GM21723 (cell line): ENCODE results near the gene SLC2A9.

Experiments used
- ATAC-seq: cut with Tn5 transposase; IDR thresholded peaks from one replicate; pipeline ENCODE4 v1.9.1; 2021; ENCODE audit warnings: mild to moderate bottlenecking, moderate library complexity; ENCODE audit not compliant: unreplicated experiment

The SLC2A9 gene

GRCh38 chr4:9969526-9970398 lies 51.5 kb downstream of the SLC2A9 start:
- ATAC-seq = peak; percentile 6

- ATAC-seq = no peak
These were observed 52.8 kb downstream of the SLC2A9 start for GRCh38 chr4:9968472-9968871.

- no peak for ATAC-seq
These were observed 56.4 kb downstream of the SLC2A9 start for GRCh38 chr4:9964879-9965278.

GRCh38 chr4:9963328-9963727 lies 58.0 kb downstream of the SLC2A9 start:
- ATAC-seq = no peak

- ATAC-seq = no peak
These were observed 58.5 kb downstream of the SLC2A9 start for GRCh38 chr4:9962611-9963314.

GRCh38 chr4:9954468-9954867 lies 66.8 kb downstream of the SLC2A9 start:
- ATAC-seq = no peak

GRCh38 chr4:9953089-9953488 lies 68.2 kb downstream of the SLC2A9 start:
- no peak for ATAC-seq

- no peak for ATAC-seq
These were observed 68.8 kb downstream of the SLC2A9 start for GRCh38 chr4:9952415-9952950.

- no peak for ATAC-seq
These were observed 71.7 kb downstream of the SLC2A9 start for GRCh38 chr4:9949573-9949972.

GRCh38 chr4:9947168-9948062 lies 73.9 kb downstream of the SLC2A9 start:
- no peak for ATAC-seq

GRCh38 chr4:9946170-9946569 lies 75.1 kb downstream of the SLC2A9 start:
- no peak for ATAC-seq

GRCh38 chr4:9944431-9945425 lies 76.6 kb downstream of the SLC2A9 start:
- no peak for ATAC-seq

- no peak for ATAC-seq
These were observed 77.5 kb downstream of the SLC2A9 start for GRCh38 chr4:9943761-9944160.

- ATAC-seq = no peak
These were observed 78.2 kb downstream of the SLC2A9 start for GRCh38 chr4:9942921-9943600.

- ATAC-seq = no peak
These were observed 79.2 kb downstream of the SLC2A9 start for GRCh38 chr4:9942139-9942538.

GRCh38 chr4:9940041-9940440 lies 81.3 kb downstream of the SLC2A9 start:
- ATAC-seq = no peak

- ATAC-seq = no peak
These were observed 82.4 kb downstream of the SLC2A9 start for GRCh38 chr4:9938933-9939332.

GRCh38 chr4:9937078-9937477 lies 84.2 kb downstream of the SLC2A9 start:
- ATAC-seq = no peak

GRCh38 chr4:9936129-9936644 lies 85.1 kb downstream of the SLC2A9 start:
- no peak for ATAC-seq
